Iris pigment epithelial cell (primary cell): ENCODE data around the gene NUB1.
"Not testable (repeated sequence)": the region's sequence is repeated elsewhere in the genome, so short reads cannot be mapped to it uniquely, and the experiment has no call there.

Source experiments
- DNase-seq: peaks from one replicate; pipeline ENCODE4 v3.0.0-alpha.2; 2011; ENCODE audit warnings: low read depth

The NUB1 gene, protein sequence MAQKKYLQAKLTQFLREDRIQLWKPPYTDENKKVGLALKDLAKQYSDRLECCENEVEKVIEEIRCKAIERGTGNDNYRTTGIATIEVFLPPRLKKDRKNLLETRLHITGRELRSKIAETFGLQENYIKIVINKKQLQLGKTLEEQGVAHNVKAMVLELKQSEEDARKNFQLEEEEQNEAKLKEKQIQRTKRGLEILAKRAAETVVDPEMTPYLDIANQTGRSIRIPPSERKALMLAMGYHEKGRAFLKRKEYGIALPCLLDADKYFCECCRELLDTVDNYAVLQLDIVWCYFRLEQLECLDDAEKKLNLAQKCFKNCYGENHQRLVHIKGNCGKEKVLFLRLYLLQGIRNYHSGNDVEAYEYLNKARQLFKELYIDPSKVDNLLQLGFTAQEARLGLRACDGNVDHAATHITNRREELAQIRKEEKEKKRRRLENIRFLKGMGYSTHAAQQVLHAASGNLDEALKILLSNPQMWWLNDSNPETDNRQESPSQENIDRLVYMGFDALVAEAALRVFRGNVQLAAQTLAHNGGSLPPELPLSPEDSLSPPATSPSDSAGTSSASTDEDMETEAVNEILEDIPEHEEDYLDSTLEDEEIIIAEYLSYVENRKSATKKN

DNA sequence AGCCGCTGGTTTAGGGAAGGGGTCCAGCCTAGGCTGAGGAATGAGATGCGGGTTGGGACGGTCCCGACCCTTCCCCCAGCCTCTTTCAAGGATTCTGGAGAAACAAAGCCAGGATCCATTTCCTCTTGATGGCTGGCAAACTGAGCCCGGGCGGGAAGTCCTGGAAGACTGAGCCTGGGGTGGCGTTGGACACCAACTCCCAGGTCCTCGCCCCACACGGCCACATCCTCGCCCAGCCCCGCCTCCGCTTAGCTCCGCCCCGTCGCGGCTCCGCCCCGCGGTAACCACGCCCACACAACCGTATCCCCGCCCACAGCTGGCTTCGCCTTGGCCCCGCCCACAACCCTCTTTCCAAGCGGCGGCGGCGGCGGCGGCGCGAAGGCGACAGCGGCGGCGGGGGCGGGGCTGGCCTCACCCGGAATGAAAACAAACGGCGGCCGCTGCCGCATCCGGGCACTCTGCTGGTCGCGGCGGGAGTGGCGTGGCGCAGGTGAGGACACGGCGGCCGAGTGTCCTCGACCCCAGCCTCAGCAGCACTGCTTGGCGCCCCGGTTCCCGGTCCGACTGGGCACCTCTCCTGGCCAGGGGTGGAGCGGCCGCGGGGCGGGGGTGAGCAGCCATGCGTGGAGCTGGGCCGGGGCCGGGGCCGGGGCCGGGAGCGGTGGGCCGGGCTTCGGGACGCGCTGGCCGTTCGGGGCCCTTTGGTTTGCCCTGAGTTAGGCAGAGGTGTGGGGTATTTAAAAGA is at the start of gene NUB1:
TSS of gene NUB1 (plus strand) at position 456 of the 745 bp plus-strand sequence. CDS start 3,538 bp downstream, outside the sequence.
- peak; percentile 73 for DNase-seq

DNA sequence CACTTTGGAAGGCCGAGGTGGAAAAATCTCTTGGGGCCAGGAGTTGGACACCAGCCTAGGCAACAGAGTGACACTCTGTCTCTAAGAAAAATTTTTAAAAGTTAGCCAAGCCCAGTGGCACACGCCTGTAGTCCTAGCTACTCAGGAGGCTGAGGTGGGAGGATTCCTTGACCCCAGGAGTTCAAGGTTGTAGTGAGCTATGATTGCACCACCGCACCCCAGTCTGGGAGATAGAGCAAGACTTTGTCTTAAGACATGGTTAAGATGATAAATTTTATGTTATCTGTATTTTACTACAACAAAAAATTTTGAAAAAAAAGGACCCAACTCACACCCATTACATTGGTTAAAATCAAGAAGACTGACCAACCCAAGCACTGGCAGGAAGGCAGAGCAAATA is 48.8 kb upstream of the NUB1 start:
- no peak for DNase-seq

DNA sequence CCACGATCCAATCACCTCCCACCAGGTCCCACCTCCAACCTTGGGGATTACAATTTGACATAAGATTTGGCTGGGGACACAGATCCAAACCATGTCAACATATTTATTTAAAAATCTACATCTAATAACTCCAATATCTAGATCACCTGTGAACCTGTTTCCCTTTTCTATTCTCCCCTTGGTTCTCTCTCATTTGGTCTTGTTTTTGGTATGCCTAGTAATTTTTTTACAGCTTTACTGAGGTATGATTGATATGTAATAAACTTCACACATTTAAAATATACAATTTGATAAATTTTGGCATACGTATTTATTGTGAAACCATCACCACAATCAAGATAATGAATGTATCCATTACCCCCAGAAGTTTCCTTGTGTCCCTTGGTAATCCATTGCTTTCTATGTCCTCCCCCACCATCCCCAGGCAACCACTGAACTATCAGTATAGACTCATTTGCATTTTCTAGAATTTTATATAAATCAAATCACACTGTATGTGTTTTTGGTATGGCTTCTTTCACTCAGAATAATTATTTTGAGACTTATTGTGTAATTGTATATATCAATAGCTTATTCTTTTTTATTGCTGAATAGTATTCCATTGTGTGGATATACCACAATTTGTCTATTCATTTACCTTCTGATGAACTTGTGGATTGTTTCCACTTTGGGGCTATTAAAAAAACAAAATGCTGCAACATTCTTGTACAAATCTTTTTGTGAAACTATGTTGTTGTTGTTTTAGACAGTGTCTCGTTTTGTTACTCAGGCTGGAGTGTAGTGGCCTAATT is 45.2 kb upstream of the NUB1 start:
- DNase-seq, result no peak

DNA sequence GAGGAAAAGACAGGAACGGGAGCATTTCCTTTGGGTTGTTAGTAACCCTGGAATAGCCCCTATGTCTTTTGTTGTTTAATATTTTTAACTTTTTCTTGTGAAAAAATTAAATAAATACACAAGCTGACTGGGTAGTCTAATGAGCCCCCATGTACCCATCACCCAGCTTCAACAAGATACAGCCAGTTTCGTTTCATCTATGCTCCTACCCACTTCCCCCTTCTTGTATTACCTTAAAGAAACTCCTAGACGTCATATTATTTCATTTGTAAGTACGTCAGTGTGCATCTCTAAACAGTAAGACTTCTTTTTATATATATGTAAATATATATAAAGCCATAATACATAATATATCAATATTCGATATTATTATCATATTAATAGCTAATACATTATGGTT is 42.8 kb upstream of the NUB1 start:
- no peak for DNase-seq

DNA sequence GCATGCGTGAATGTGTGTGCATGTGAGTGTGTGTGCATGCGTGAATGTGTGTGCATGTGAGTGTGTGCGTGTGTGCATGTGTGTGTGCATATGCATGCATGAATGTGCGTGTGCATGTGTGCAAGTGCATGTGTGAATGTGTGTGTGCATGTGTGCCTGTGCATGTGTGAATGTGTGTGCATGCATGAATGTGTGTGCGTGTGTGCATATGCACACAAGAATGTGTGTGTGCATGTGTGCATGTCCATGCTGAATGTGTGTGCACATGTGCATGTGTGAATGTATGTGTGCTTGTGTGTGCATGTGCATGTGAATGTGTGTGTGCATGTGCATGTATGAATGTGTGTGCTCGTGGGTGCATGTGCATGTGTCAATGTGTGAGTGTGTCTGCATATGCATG is 42.1 kb upstream of the NUB1 start:
- no peak for DNase-seq

DNA sequence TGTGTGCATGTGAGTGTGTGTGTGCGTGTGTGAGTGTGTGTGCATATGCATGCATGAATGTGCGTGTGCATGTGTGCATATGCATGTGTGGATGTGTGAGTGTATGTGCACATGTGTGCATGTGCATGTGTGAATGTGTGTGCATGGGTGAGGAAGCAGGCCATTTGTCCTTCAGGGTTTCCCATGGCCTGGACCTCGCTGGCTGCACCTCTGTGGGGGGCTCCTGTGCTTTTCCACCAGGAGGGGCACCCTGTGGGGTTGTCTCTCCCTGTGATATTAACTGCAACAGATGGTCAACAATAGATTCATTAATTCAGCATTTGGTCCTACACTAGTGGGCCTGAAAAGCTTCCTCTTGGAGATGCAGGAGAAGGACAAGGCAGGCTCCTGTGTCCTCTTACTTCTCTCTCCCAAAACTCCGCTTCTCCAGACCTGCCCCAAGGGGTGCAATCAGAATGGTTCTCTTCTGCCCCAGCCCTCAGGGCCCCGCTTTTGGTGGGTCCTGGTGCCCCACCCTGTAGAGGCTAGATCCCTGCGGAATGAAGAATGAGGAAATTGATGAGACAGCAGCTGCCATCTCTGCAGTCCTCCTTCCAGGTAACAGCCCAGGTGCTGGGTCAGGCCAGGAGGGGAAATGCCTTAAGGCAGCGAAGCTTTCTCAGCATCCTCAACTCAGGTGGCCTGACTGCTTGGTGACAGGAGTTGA is 41.5 kb upstream of the NUB1 start:
- no peak for DNase-seq

DNA sequence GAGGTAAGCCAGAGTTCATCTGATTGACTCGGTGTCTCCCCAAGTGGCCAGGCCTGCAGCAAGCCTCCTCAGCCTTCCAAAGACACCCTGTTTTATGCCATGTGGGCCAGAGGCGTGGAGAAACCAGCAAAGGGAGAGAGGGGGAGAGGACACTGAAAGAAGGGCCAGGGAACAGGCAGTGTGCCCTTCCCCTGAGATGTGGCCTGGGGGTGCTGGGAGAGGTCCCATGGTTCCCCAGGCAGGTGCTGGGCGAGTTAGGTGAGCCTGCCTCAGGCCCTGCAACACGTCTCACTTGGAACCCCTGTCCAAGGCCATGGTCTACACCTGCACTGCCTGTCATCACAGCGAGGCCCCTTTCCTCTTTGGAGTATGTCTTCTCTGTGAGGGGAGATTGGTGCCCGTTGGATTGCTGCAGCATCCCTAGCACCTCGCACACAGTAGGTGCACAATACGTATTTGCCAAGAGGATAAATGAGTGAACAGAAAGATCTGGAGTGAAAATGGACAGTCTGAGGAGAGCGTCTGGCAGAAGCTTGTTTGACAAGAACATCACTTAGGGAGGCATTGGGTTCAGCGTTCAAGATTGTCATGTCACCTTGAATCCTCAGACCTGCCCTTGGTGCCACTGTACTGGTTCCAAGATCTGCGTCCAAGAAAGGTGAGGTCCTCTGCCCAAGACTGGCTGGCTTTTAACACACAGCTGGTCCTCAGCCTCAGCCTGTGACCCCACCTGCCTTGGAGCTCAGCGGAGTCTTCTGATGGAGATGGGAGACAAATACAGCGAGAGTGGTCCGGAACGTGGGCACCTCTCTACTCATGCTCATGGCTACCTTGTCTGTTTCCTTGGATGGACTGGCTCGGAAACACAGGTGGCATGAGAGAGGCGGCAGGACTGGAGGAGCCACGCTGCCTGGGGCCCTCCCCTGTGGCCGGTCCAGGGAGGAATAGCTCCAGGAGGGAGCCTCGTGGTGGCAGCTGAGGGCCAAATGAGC is 39.8 kb upstream of the NUB1 start:
- DNase-seq, result no peak

DNA sequence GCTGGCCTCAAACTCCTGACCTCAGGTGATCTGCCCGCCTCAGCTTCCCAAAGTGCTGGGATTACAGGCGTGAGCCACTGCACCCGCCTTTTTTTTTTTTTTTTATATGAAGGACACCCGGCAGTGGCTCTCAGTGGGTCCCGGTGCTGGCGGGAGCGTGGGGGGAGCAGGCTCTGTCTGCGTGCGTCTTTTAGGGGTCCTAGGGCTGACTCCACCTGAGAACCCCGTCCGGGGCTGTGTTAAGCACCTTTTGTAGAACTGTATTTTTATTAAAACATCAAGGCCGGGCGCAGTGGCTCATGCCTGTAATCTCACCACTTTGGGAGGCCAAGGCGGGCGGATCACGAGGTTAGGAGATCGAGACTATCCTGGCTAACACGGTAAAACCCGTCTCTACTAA is 37.4 kb upstream of the NUB1 start:
- not testable (repeated sequence) for DNase-seq

DNA sequence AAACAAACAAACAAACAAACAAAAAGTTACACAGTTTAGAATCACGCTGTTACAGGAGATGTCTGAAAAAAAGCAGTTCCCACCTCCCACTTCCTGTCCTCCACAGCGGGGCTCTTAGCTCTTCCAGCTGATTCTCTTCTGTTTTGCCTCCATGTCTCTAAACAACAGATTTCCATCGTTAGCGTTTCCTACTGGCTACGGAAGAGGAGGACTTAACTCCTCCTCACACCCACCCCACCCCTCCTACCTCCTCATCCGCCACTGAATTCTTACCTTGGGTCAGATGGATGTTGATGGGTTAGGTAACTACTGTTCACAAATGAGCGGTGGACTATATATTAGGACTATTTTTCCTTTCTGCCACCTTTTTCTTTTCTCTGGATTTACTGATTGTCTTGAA is 36.8 kb upstream of the NUB1 start:
- no peak for DNase-seq

DNA sequence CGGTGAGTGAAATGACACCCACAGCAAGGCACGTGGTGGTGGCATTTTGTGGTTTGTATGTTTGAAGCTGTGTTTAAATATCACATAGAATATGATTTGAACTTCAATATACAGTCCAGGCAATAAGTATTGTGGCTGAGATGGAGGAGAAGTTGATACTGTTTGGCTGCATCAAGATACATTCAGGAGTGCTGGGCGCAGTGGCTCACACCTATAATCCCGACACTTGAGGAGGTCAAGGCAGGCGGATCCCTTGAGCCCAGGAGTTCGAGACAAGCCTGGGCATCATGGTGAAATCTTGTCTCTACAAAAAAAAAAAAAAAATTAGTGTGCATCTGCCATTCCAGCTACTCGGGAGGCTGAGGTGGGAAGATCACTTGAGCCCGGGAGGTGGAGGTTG is 35.2 kb upstream of the NUB1 start:
- DNase-seq, result no peak

DNA sequence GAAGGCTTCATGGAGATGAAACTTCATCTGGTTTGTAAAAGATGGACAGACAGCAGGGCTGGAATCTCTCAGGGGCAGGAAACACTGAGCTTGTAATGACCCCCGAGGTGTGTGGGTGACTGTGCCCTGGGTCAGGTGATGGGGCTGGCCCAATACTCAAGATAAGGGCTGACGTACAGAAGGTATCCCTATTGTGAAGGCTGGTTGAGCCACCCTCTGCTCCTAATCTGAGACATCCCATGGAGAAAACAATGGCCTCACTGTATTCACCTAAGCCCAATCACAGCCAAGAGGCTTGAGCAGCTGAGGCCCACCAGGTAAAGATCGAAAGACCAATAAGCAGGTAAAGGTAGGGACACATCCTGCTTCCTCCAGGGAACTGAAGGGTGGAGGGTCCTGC is 34.8 kb upstream of the NUB1 start:
- DNase-seq, result no peak

DNA sequence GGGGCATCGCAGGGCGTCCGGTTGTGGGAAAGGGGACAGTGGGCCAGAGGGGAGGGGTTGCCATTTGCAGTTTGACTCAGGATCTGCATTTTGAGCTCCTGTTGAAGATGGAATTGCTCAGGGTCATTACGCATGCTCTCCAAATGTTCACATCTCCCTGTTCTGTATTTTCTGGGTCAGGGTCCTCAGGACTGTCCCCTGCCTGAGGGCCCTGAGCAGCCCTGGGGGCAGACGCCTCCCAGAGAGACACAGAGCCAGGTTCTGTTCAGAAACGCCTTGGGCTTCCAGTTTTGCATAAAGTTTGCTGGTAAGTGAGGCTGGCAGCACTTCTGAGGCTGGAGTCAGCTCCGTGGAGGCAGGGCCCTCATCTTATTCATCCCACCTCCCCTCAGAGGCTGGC is 34.1 kb upstream of the NUB1 start:
- DNase-seq, result no peak

DNA sequence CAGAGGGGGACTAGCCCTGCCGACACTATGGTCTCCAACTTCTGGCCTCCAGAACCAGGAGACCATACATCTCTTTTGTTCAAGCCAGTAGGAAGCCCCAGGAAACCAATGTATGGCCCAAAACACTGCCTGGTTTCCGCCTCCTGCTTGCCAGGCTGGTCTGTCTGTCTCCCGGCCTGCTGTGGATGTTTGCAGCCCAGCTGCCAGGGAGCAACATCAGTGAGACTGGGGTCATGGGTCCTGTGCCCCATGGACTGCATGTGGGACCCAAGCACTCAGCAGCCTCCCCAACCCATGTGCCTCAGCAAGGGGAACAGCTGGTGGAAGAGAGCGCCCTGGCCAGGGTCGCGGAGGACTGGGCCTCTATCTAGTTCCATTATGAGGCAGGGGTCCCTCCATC is 33.4 kb upstream of the NUB1 start:
- no peak for DNase-seq

DNA sequence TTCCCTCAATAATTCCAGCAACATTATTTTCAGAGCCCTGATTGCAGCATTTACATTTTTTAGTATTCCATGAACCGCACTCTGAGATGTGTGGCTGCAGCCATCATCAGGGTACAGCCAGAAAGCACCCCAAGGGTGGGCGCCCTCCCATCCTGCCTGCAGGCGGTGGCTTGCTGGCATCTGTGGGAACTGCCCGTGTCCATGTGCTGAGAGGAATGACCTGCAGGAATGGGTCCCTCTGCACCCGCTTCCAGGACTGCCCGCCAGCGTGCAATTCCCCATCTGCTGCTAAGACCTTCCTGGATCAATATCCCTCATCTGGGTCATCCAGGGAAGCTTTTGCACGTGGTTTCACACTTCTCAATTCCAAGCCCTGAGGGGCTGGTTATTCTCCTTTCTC is 32.8 kb upstream of the NUB1 start:
- DNase-seq, result no peak

DNA sequence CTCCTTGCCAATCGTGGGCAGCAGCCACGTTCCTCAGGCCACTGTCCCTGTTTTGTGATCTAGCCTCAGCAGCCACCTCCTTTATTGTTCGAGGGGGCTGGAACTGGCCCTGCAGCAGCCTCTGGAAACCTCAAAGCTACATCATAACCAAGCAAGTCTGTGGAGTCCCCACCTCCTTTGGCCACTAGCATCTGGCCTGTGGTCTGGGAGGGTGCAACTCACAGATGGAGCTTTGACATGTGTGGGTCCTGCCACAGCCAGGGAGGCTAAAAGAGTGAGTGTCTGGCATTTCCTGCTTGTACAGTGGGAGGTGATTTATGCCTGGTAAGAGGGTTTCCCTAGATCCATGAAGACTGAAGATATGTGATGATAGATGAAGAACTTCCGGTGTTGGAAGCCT is 32.3 kb upstream of the NUB1 start:
- DNase-seq, result peak; percentile 51

DNA sequence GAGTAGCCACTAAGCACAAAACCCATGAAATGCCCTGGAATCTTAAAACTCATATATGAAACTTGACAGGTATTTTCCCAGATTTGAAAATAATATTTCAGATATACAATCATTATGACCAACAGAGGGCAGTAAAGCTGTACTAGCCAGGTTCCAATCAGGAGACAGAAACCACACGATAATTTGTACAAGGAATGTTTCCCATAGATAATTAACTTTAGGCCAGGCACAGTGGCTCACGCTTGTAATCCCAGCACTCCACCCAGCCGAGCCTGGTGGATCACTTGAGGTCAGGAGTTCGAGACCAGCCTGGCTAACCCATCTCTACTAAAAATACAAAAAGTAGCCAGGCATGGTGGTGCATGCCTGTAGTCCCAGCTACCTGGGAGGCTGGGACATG is 31.0 kb upstream of the NUB1 start:
- DNase-seq, result peak; percentile 20

DNA sequence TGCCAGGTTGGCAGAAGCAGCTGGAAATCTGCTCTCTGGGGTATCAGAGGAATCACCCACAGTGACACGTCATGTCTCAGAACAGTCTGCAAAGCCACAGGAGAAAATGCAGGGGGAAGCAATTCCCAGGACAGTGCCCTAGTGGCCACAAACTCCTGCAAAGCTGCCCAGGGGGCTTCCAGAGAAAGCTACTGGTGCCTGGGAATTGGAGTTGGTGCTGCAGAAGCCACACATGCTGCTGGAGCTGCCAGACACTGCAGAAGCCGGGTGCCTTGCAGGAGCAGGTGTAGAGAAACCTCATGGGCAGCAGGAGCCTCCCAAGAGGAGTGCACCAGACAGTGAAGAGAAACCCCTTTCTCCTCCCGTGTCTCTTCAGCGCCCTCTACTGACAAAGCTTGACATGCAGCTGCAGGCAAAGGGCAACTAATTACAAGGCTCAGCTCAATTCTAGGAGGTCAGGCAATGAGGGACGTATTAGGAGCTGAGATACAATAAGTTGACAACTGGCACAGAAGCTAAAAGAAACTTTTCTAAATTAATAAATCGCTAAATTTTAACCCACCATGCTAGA is 30.2 kb upstream of the NUB1 start:
- DNase-seq, result no peak

DNA sequence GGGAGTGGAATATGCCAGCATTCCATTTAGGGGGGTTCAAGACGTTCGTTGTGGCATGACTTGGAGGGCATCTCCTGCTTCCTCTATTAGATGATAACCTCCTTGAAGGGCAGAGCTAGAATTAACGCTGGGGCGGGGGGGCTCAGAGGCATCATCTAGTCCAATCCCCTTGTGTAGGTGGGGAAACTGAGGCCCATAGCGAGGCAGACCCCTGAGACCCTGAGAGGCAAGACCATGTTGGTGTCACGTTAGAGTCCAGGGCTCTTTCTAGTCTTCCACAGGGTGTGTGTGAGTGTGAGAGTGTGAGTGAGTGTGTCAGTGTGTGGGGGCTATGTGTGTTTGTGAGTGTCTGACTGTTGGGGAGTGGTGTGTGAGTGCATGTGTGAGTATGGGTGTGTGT is 29.3 kb upstream of the NUB1 start:
- no peak for DNase-seq

DNA sequence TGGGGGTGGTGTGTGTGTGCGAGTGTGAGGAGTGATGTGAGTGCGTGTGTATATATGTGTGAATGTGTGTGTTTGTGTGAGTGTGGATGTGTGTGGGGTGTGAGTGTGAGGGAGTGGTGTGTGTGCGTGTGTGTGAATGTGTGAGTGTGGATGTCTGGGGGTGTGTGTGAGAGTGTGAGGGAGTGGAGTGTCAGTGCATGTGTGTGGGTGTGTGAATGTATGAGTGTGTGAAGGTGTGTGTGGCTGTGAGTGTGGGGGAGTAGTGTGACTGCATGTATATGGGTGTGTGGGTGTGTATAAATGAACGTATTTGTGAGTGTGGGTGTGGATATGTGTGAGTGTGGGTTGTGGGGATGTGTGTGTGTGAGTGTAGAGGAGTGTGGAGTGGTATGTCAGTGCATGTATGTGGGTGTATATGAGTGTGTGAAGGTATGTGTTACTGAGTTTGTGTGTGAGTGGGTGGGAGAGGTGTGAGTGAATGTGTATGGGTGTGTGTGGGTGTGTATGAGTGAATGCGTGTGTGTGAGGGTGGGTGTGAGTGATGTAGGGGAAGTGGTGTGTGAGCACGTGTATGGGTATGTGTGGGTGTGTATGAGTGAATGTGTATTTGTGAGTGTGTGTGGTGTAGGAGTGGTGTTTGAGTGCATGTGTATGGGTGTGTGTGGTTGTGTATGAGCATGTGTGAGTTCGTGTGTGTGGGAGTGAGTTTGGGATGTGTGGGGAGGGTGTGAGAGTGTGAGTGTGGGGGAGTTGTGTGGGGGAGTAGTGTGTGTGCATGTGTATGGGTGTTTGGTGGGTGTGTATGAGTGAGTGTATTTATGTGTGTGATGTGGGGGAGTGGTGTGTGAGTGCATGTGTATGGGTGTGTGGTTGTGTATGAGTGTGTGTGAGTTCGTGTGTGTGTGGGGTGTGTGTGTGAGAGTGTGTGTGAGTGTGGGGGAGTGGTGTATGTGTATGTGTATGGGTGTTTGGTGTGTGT is 28.5 kb upstream of the NUB1 start:
- DNase-seq, result no peak
